GM18951 (cell line): ENCODE measurements around the gene TNS1.

ENCODE experiments used
- POLR2A ChIP-seq: IDR thresholded peaks from 4 replicates; pipeline ENCODE4 v1.6.1; 2011; ENCODE audit warnings: mild to moderate bottlenecking; ENCODE audit not compliant: insufficient read length, insufficient read depth; ENCODE audit errors: extremely low read depth
- in situ Hi-C: fragments of 300-500 bp; cut with MboI; formaldehyde crosslinking; loops from one replicate; pipeline ENCODE4 v1.12.0; 2022; ENCODE audit warnings: low sequenced_read_pairs, mixed read lengths, inconsistent platforms; ENCODE audit not compliant: unreplicated experiment

Gene TNS1

GRCh38 chr2:218005486-218005885 is 2.7 kb upstream of the TNS1 start:
- no peak for TF ChIP-seq POLR2A
- in situ Hi-C loops, result no loop called here

- no peak for TF ChIP-seq POLR2A
- in situ Hi-C loops, result no loop called here
These were observed 2.2 kb upstream of the TNS1 start for GRCh38 chr2:218005028-218005427.

DNA sequence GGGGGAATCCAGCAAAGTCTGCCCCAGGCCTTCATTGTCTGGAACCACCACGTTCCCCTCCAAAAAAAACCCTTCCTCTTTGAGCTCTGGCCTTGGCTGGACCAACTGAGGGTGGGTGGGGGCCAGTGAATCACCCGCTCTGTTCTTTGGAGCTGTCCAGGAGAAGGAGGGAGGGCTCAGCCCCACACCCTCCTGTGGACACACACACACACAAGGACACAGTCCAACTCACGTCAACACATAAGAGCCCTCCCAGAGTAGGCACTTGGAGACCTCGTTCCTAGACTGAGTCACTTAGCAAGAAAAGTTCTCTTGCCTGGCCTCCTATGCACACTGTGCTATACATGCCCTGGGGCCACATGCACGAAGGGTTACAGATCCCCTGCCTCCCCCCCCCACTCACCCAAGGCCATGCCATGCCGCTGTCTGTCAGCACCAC is 1.2 kb upstream of the TNS1 start:
- TF ChIP-seq POLR2A, result no peak
- in situ Hi-C loops, result no loop called here

GRCh38 chr2:218003281-218003944 is 618 bp upstream of the TNS1 start:
- in situ Hi-C loops, result no loop called here

DNA sequence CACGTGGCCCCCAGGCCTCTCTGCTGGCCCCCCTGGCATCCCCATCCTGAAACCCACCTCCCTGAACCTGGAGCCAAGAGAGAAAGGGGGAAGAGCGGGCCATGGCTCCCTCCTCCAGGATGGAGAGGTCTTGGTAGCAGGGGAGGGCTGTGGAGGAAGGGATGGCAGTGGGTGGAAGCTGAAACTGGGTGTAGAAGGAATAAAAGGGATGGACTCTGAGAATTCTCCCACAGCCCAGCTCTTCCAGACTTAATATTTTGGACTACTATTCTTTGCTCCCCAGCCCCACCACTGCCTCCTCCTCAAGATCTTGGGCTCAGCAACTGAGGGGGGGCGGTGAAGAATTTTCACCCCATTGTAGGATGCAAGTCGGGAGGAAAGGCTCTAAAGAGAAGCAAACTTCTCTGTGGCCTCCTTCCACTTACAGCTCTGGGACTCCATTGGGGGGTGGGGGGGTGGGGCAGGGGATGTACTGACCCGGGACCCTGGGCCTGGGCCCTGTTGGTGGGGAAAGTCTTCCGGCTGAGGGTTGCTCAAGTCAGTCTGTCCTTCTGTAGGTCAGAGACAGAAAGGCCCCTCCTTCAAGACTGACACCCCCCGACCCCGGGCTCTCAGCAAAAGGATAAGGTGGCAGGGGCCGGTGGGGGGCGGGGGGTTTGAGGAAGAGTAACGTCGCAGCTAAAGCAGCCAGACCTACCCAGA is 501 bp downstream of the TNS1 start:
- in situ Hi-C loops, result no loop called here
- no peak for TF ChIP-seq POLR2A

More at GRCh38 chr2:218003281-218003944, 618 bp upstream of the TNS1 start:
- TF ChIP-seq POLR2A, result no peak

DNA sequence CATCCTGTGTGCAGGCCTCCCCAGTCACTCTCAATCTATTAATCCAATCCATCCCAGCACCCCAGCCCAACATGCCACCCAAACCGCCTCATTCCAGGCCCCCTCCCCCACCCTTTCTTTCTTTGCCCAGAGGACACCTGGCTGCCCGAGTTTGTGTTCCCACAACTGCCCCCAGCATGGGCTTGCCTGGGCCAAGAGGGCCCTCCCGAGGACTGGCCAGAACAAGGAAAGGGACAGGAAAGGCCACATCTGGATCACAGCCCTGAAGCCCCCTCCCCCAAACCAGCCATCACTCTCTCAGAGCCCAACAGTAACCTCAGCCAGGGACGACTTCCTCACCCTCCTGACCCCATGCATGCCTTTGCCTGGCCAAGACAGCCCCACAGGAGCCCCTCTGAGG is 1.2 kb downstream of the TNS1 start:
- in situ Hi-C loops, result no loop called here

GRCh38 chr2:218000136-218000535 is 2.7 kb downstream of the TNS1 start:
- TF ChIP-seq POLR2A, result no peak
- in situ Hi-C loops, result no loop called here

More for the DNA sequence above, 1.2 kb downstream of the TNS1 start:
- no peak for TF ChIP-seq POLR2A

GRCh38 chr2:217999595-217999959 is 3.2 kb downstream of the TNS1 start:
- no peak for TF ChIP-seq POLR2A
- in situ Hi-C loops, result no loop called here

DNA sequence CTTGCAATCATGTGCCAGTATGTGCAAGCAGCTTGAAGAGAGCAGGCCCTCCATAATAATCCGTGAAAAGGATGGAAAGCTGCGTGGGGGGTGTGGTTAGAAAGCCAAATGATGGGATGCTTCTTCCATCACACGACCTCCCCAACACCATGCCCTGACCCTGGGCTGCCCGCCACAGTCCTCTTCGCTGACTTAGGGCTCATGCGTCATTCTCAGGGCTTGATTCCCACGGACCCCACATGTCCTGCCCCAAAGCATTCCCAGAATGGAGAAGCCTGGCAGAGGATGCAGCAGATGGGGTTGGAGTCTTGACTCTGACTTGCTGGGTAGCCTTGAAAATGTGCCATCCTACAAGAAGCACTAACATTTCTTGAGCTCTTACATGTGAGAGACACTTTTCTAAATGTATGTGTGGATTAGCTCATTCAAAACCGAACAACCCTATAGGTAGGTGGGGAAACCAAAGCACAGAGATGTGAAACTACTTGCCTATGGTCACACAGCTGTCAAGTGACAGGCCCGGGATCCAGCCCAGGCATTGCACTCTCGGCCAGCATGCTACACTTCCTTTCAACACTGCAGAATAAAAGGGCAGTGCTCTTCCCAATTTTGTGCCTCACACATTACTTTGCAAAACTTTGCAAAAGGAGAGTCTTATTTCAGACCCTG is 3.7 kb downstream of the TNS1 start:
- in situ Hi-C loops, result no loop called here
- no peak for TF ChIP-seq POLR2A

DNA sequence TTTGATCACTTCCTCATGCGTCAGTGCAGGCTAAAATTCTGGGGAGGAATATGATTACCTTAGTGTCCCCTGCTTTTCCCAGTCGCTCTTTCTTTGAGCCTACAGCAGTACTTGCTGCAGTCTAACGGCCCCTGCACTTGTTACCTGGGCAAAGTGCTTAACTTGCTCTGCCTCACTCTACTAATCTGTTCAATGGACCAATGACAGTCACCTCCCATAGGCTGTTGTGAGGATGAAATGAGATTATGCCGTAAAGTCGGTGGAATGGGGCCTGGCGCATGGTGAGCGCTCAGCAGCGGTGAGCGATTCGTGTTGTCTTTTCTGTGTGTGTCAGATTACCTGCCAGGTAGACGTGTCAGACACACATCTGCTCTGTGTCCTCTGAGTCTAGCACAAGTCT is 5.3 kb downstream of the TNS1 start:
- in situ Hi-C loops, result no loop called here
- no peak for TF ChIP-seq POLR2A

DNA sequence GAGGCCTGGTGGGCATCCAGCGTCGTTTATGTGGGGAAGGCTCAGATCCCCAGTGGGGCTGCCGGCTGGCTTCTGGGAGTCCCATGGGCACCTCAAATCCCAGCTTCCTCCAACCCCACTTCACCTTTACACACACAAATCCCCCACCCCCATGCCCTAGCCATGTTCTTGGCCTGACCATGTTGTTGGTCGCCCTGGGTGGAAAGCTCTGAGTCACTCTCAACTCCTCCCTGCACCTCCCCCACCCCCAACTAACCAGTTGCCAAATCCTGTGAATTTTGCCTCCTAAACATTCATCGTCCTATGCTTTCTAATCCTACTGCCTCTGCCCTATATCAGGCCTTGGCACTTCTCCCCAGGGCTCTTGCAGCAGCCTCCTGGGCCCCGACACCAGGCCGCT is 6.4 kb downstream of the TNS1 start:
- TF ChIP-seq POLR2A, result no peak
- in situ Hi-C loops, result no loop called here

- TF ChIP-seq POLR2A, result no peak
- in situ Hi-C loops, result no loop called here
These were observed 7.0 kb downstream of the TNS1 start for GRCh38 chr2:217995731-217996231.

GRCh38 chr2:217994776-217995274 is 8.0 kb downstream of the TNS1 start:
- TF ChIP-seq POLR2A, result no peak
- in situ Hi-C loops, result no loop called here
